ENCODE measurements around the gene RASAL2. TPM values are rescaled to one million over a fixed set of nuclear protein-coding genes. Genes with fewer than 3 reads are reported as not detected.

Gene RASAL2
- total RNA-seq, 1 donor from 2014 or later, result 26.7 TPM

GRCh38 chr1:178451529-178451928 is 357.6 kb downstream of the RASAL2 start:
- DNase-seq (ENCODE audit: low spot score), result no peak

DNA sequence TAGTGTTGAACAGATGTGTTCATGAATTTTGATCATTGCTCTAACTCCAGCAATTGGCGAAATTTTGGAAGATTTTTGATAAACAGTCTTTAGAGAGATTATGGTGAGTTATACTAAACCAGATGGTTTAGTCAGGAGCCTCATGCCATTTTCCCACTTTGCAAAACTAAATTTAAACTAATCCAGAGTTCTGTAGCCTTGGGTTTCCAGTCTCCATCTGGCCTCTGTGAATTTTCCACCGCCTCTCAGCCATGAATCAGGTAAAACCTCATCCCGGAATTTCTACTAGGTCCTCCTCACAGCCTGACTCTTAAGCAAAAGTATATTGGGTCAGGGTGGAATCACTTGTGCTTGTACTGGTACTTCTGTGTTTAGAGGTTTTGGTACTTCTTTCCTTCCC is 358.1 kb downstream of the RASAL2 start:
- DNase-seq (ENCODE audit: low spot score), result no peak

GRCh38 chr1:178456472-178456871 is 362.6 kb downstream of the RASAL2 start:
- no peak for DNase-seq (ENCODE audit: low spot score)

GRCh38 chr1:178457651-178458050 is 363.7 kb downstream of the RASAL2 start:
- no peak for DNase-seq (ENCODE audit: low spot score)

- DNase-seq (ENCODE audit: low spot score), result no peak
Observed at GRCh38 chr1:178458203-178458602, 364.3 kb downstream of the RASAL2 start.

GRCh38 chr1:178461104-178461503 is 367.2 kb downstream of the RASAL2 start:
- DNase-seq (ENCODE audit: low spot score), result no peak

GRCh38 chr1:178461701-178462100 is 367.8 kb downstream of the RASAL2 start:
- no peak for DNase-seq (ENCODE audit: low spot score)

GRCh38 chr1:178464141-178464540 is 370.2 kb downstream of the RASAL2 start:
- DNase-seq (ENCODE audit: low spot score), result no peak

GRCh38 chr1:178464566-178464965 is 370.7 kb downstream of the RASAL2 start:
- DNase-seq (ENCODE audit: low spot score), result no peak

DNA sequence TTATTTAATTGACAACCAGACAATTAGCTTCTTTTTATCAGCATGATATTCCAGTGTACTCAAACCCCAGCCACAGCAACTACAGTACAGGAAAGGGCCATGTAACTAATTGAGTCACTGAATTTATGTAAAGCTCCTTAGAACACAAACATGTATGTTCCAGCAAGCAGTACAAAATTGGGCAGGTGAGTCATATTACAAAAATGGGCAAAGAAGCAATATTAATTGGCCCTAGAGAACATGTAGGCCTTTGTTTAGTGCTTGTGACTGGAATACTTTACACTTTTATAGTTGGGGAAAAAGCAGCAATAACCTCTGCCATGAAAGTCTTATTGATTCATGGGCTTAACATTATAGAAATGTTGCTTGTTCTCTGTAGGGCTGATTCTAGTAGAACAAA is 371.1 kb downstream of the RASAL2 start:
- DNase-seq (ENCODE audit: low spot score), result no peak

- no peak for DNase-seq (ENCODE audit: low spot score)
Observed at GRCh38 chr1:178467837-178468236, 373.9 kb downstream of the RASAL2 start.

GRCh38 chr1:178470411-178470960 is 376.6 kb downstream of the RASAL2 start:
- DNase-seq (ENCODE audit: low spot score), result no peak

DNA sequence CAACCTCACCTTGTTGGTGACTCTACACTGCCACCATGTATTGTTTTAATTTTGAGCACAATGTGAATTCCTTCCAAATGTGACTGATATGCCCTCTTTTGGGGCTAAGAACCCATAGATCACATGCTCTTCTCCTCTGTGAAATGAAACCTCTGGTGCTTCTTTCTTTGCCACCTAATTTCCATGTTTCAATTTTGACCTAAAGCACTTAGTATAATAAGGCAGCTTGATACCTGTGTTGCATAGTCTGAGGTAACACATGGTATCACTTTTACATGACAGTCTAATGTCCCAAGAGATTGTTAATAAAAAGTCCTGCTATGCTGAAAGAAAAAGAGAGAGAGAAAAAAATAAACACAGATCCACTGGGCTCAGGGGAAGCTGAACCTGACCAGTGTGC is 378.6 kb downstream of the RASAL2 start:
- no peak for DNase-seq (ENCODE audit: low spot score)

- no peak for DNase-seq (ENCODE audit: low spot score)
Observed at GRCh38 chr1:178477373-178477772, 383.5 kb downstream of the RASAL2 start.

GRCh38 chr1:178477841-178478240 is 383.9 kb downstream of the RASAL2 start:
- DNase-seq (ENCODE audit: low spot score), result no peak

- DNase-seq (ENCODE audit: low spot score), result no peak
Observed at GRCh38 chr1:178483251-178483957, 389.5 kb downstream of the RASAL2 start.

DNA sequence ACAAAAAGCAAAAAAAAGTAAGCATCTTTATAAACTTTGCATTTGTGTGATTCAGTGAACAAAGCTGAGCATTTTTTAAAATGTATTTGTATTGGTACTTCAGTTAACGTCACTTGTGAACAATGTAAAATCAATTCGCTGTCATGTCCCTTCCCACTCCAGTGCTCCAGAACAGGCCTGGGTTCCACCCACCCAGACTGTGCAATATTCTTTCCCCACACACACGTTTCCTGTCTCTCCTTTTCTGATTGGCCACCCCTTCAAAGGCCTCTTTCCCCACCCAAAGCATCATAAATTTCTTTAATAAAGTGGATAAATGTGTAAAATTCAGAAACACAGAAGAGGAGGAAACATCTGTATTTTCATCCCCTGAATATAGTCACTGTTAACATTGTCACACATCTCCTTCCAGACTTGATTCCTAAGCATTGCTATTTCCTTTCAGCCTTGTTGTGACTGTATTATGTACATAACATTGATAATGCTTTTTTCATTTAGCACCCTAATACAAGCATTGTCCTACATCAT is 390.9 kb downstream of the RASAL2 start:
- no peak for DNase-seq (ENCODE audit: low spot score)

- DNase-seq (ENCODE audit: low spot score), result no peak
Observed at GRCh38 chr1:178485541-178485981, 391.7 kb downstream of the RASAL2 start.

DNA sequence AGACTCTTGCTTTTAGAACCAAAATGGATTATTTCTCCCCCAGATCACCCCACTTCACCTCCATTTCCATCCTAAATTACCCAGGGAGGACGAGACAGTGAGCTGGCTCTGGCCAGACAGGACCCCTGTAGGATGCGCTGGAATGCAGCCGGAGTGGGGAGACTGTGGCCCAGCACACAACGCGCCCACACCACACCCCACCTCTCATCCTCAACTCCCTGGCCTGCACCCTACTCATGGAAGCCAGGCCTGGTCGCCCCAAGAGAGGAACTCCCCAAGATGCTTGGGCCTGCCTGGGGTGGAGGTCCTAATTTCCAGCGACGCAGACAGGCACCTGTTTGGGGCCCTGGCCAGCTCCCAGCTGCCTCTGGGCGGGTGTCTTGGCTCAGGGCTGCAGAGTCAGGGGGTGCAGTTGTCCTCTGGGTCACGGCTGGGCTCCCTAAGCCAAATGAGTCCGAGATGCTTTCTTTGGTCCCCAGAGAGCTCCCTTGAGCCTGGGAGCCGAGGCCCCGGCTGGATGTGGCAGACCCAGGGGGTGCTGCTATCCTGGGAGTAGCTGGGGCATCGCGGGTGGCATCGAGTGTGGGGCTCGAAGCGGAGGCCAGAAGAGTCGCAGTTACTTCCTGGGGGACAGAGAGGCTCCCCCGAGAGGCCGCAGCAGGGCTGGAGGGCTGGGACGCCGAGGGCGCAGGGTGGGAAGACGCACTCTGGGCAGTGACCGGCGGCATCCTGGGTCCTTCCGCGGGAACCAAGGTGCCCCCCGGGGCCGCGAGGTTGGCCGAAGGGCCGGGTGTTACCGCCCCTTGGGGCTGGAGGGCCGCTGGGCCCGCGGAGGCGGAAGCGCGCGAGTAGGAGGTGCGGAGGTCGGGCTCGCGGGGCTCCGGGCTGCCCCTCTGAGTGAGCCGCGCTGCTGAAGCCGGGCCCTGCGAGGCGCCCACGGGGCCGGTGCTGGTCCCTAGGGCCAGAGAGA is 392.5 kb downstream of the RASAL2 start:
- no peak for DNase-seq (ENCODE audit: low spot score)

DNA sequence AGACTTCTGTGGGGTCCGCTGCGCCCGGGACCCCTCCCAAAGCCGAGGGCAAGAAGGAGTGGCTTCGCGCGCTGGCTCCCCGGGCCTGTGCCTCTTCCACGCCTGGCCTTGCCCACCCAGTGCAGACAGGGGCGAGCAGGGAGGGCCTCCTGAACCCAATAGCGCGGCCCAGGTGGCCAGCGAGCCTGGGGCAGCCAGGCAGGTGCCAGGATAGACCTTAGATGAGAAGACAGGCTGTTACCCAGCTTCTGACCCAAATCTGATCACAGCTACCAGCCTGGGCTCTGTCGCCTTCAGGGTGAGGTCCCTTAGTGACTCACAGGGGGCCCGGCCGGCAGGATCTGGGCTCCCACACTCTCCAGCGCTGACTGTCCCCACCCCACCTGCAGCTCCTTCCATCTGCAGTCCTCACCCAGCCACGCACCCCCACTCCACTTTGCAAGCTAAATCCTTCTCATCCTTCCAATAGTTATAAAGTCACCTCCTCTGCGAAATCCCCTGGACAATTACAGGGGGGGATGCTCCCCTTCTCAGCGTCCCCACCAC is 393.2 kb downstream of the RASAL2 start:
- no peak for DNase-seq (ENCODE audit: low spot score)

DNA sequence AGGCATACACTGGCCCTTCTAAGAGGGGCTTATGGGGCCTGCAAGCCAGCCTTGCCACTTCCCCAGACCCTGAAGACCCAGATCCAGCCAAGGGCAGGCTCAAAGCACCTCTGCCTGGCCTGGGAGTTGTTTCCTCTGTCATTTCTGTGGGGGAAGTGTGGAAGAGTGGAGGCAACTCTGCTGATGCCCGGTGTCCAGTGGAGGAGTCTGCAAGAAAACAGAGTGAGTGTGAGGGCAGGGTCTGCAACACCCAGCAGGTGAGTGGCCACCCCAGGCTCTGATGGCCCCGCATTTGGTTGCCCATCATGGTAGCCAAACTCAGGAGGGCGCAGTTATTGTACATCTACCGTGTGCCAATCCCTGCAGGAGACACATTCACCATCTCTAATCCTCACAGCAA is 394.5 kb downstream of the RASAL2 start:
- no peak for DNase-seq (ENCODE audit: low spot score)

DNA sequence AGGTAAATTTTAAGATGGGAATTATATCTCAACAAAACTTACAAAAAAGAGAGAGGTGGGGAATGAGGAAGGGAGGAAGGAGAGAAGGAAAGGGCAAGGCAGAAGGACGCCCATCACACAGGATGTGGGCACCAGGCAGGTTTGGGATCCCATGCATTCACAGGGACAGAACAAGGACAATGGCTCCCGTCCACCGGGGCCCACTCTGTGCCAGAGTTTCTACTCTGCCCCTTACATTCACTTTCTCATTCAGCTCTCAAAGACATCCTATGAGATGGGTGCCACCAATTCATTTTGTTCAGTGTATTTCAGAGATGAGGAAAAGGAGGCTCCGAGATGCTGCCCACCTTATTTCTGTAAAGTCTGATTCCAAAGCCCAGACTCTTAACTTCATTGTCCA is 395.5 kb downstream of the RASAL2 start:
- no peak for DNase-seq (ENCODE audit: low spot score)
